NCI-H82 treated with DMSO at 0.1 percent for 48 hours (cell line): ENCODE data around the gene KIFC3.
"Not testable (repeated sequence)": the region's sequence is repeated elsewhere in the genome, so short reads cannot be mapped to it uniquely, and the experiment has no call there.

ENCODE experiments used
- DNase-seq: peaks from one replicate; lab custom pipeline; 2025; ENCODE audit not compliant: unreplicated experiment; lab: John Stamatoyannopoulos, UW

KIFC3 gene

DNA sequence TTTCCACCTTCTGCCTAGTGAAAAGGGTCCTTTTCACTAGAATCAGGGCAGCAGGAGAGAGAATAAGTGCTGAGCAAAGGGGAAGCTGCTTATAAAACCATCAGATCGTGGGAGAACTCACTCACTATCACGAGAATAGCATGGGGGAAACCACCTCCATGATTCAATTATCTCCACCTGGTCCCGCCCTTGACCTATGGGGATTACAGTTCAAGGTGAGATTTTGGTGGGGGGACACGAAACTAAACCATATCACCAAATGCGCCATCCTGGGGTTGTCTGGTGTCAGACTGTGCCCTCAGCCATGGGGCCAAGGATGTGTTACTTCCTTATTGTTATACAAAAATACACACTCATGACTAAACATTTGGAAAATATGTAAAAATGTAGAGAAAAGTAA, 77.1 kb downstream of the KIFC3 start:
- DNase-seq, result no peak

GRCh38 chr16:57724531-57724930, 77.8 kb downstream of the KIFC3 start:
- no peak for DNase-seq

- DNase-seq, result no peak
Measured at GRCh38 chr16:57723170-57723569, 79.1 kb downstream of the KIFC3 start.

DNA sequence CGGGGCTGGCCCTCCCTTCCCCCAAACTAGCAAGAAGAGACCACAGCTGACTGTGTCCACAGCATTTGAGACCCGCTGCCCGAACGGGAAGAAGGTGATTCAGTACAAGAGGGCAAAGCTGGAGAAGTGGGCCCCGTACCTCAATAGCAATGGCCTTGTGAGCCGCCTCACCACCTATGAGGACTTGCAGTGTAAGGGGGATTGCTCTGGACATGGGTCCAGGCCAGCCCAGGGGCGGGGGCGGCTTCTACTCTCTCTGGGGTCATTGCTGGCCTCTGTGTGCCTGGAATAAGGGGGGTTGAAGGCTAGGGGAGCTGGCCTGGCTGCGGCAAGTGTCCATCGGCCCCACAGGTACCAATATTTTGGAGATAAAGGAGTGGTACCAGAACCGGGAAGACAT, 79.6 kb downstream of the KIFC3 start:
- DNase-seq, result no peak

DNA sequence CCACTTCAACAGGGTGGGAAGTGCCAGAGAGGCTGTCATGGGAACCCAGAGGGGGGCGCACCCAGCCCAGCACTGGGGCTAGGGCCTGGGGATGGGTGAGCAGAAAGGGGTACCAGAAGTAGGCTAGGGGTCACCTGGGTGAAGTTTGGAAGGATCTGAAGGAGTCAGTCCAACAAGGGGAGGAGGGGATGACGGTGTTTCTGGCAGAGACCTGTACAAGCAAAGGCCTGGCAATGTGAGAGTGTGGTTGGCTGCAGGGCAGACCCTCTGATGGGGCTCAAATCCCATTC, 80.1 kb downstream of the KIFC3 start:
- DNase-seq, result no peak

DNA sequence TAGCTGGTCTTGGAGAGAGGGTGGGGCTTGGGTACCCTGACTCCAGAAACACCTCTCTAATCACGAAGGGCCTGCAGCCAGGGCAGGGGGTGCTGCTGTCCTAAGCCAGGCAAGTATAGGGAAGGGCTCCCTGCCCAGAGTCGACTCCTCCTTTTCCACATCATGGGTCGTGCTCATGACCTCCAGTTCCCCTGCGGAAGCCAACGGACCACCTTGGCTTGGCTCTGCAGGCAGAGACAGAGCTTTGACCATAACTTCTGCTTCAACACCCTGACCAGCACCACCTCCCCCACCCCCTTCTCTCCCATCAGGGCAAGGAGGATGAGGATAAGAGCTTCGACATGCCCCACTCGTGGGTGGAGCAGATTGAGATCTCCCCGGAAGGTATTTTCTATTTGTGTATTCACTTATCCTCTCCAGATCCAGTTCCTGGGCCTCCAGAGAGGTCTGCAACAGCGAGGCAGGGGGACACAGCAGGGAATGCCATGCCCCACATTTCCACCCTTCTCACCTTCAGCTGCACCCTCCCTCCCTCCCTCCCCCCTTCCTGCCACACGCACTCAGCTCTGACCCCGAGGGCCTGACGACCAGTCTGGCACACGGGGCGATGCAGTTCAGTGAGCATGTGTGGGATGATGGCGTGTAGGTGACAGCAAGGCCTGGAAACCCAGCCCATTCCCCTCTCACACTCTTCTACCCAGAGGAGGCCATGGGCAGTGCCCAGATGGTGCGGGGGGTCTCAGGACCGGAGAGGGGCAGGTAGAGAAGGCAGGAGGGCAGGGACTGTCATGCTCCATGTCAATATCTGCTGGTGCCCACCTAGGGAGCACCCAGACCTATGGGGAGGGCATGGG, 80.7 kb downstream of the KIFC3 start:
- DNase-seq, result no peak

DNA sequence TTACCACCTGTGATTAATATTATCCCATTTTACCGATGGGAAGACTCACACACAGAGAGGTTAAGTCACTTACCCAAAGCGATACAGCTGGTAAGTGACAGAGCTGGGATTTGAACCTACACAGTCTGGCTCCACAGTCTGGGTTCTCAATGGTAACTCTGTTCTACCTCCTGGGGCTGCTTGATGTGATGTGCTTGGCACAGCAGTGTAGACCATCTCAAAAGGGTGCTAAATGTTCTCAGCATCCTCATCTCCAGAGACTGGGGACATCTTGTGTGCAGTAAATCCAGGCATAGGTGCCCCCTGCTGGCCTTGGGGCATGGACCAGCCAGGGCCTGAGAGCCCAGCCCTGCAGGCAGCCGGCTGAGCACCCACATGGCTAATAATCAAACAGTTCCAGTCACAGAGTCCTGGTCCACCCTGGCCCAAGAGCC, 82.1 kb downstream of the KIFC3 start:
- no peak for DNase-seq

DNA sequence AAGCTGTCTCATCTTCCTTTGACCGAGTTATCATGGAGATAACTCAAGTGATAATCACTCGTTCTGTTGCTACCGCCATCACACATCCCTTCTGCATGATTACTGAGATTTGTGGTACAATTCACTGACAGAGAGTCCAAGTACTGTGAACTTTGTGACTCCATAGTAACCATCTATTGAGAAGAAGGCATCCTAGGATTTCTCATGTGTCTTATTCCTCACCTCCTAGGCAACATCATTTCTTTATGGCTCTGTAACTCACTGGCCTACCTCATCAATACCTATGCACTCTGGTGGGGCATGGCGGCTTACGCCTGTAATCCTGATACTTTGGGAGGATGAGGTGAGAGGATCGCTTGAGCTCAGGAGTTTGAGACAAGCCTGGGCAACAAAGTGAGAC, 88.2 kb downstream of the KIFC3 start:
- DNase-seq, result no peak

- no peak for DNase-seq
Measured at GRCh38 chr16:57713596-57713995, 88.7 kb downstream of the KIFC3 start.

DNA sequence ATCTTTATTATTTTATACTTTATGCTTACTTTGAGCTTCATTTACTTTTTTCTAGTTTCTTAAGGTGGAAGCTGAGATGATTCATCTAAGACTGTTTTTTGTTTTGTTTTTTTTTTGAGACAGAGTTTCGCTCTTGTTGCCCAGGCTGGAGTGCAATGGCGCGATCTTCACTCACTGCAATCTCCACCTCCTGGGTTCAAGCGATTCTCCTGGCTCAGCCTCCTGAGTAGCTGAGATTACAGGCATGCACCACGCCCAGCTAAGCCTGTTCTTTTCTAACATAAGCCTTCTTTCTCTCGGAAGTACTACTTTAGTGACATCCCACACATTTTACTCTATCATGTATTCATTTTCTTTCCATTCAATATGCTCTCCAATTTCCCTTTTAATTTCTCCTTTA, 89.7 kb downstream of the KIFC3 start:
- DNase-seq, result not testable (repeated sequence)

DNA sequence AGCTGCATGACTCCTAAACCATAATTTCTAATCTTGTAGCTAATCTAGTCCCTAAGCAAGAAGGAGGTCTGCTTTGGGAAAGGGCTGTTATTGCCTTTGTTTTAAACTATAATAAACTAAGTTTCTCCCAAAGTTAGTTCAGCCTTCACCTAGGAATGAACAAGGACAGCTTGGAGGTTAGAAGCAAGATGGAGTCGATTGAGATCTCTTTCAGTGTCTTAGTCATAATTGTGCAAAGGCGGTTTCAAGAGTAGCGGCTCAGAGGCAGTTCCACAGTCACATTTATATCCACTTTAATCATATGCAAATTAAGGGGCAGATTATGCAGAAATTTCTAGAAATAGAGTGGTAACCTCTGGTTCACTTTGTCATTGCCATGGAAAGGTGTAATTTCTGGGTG, 90.3 kb downstream of the KIFC3 start:
- DNase-seq, result no peak

DNA sequence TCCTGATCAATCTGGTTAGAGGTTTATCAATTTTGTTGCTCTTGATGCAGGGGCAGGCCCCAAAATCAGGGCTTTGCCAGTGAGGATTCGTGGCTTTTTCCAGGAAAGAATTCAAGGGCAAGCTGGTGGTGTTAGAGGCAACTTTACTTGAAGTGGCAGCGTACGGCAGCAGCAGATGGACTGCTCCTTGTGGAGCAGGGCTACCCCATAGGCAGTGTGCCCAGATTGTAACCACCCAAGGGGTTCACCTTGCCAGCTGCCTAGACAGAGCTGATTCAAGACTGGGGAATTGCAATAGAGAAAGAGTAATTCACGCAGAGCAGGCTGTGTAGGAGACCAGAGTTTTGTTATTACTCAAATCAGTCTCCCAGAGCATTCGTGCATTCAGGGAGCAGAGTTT, 90.9 kb downstream of the KIFC3 start:
- DNase-seq, result no peak

DNA sequence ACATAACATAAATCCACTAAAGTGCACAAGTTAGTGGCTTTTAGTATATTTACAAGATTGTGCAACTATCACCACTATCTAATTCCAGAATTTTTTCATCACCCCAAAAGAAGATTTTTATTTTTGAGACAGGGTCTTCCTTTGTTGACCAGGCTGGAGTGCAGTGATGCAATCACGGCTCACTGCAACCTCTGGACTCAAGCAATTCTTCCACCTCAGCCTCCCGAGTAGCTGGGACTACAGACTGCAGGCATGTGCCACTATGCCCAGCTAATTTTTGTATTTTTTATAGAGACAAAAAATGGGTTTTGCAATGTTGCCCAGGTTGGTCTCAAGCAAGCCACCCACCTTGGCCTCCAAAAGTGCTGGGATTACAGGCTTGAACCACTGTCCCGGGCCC, 92.6 kb downstream of the KIFC3 start:
- DNase-seq, result no peak
